ENCODE measurements around the gene NAA50.

GRCh38 chr3:113728661-113729060, 17.4 kb downstream of the NAA50 start:
- TF ChIP-seq CTCF (conservative IDR thresholded peaks at IDR 0.05 in 1 of 2, IDR thresholded peaks at IDR 0.05 in 1 of 2; ENCODE audit: extremely low read depth in 1 of 2, insufficient read depth in 1 of 2, low read depth in 1 of 2, low read length in 2 of 2), result no peak
- TF ChIP-seq EZH2 (IDR thresholded peaks at IDR 0.05; ENCODE audit: borderline replicate concordance, low read length), result no peak
